B cell (primary cell): Measurements from ENCODE around the gene BAHCC1. TPM values are rescaled to one million over a fixed set of nuclear protein-coding genes. Genes with fewer than 3 reads are reported as not detected.
A peak's percentile ranks its signal among the peaks of the same experiment; 100 is the strongest.

Source experiments
- ATAC-seq: fragments of 200-7000 bp; cut with Tn5 transposase; one replicate; pipeline ENCODE4 v1.10.0; 2021; ENCODE audit warnings: low read depth, mild to moderate bottlenecking, moderate number of reproducible peaks, moderate library complexity
- CTCF ChIA-PET: fragments of 350-600 bp; sonication (Branson Sonifier 250); formaldehyde crosslinking; loops from one replicate; lab custom pipeline; 2021; ENCODE audit warnings: antibody characterized with exemption, inconsistent platforms; lab: Charles Lee
- POLR2A ChIA-PET: fragments of 350-600 bp; sonication (Branson Sonifier 250); formaldehyde crosslinking; loops from one replicate; lab custom pipeline; 2021; ENCODE audit warnings: antibody characterized with exemption; lab: Charles Lee
- DNase-seq: peaks from one replicate; pipeline ENCODE4 v3.0.0; 2013
- H2AFZ ChIP-seq: 2 replicates; pipeline ENCODE4 v1.6.1; 2012; ENCODE audit warnings: mild to moderate bottlenecking, low read depth, low read length; ENCODE audit not compliant: insufficient read depth, poor library complexity, severe bottlenecking
- H3K27ac ChIP-seq, 2 donors: 1 replicate in 1 of 2; 2 replicates in 1 of 2; pipeline ENCODE4 v1.5.1; 2012 to 2013; ENCODE audit warnings: low read length in 2 of 2, mild to moderate bottlenecking in 2 of 2, moderate library complexity in 1 of 2
- H3K27me3 ChIP-seq, 4 experiments: fragments of 200-600 bp in 1 of 4; sonication (generic) in 1 of 4; replicated peaks in 1 of 4; 1 replicate in 2 of 4; 2 replicates in 2 of 4; pipeline versions ENCODE4 v1.6.1 to v1.7.0; 2013 to 2016; ENCODE audit warnings: low read length in 3 of 4, mild to moderate bottlenecking in 2 of 4, mixed read lengths in 1 of 4, moderate library complexity in 1 of 4; ENCODE audit not compliant: insufficient read depth in 4 of 4, control insufficient read depth in 3 of 4; ENCODE audit errors: control extremely low read depth in 1 of 4
- H3K36me3 ChIP-seq, 2 experiments: replicated peaks in 1 of 2; 1 replicate in 1 of 2; 2 replicates in 1 of 2; pipeline versions ENCODE4 v1.6.1 to v1.7.1; 2013; ENCODE audit warnings: low read length in 1 of 2; ENCODE audit not compliant: insufficient read depth in 2 of 2, control insufficient read depth in 1 of 2; ENCODE audit errors: control extremely low read depth in 1 of 2, extremely low read depth in 1 of 2
- H3K4me1 ChIP-seq, 2 donors: fragments of 200-600 bp in 1 of 2; sonication (generic) in 1 of 2; 1 replicate in 1 of 2; 2 replicates in 1 of 2; pipeline versions ENCODE4 v1.5.1 to v1.6.1; 2013 to 2017; ENCODE audit warnings: low read length in 2 of 2; ENCODE audit not compliant: control insufficient read depth in 2 of 2, insufficient read depth in 2 of 2
- H3K4me2 ChIP-seq: replicated peaks from 2 replicates; pipeline ENCODE3; 2012; ENCODE audit warnings: mild to moderate bottlenecking, low read depth, low read length; ENCODE audit not compliant: poor library complexity, severe bottlenecking
- H3K4me3 ChIP-seq, 5 experiments: fragments of 200-600 bp in 1 of 5; sonication (generic) in 1 of 5; 1 replicate in 3 of 5; 2 replicates in 2 of 5; pipeline versions ENCODE4 v1.5.1 to v1.7.0; 2011 to 2016; ENCODE audit warnings: low read length in 4 of 5, mild to moderate bottlenecking in 4 of 5, low read depth in 2 of 5, control low read depth in 1 of 5, moderate library complexity in 1 of 5; ENCODE audit not compliant: insufficient read depth in 1 of 5; ENCODE audit errors: control extremely low read depth in 1 of 5, extremely low read depth in 1 of 5
- H3K79me2 ChIP-seq: fragments of 200-600 bp; sonication (generic); one replicate; pipeline ENCODE4 v1.6.0; 2016; ENCODE audit warnings: low read length; ENCODE audit not compliant: control insufficient read depth, insufficient read depth
- H3K9ac ChIP-seq: fragments of 200-600 bp; sonication (generic); 2 replicates; pipeline ENCODE4 v1.6.1; 2017; ENCODE audit warnings: mild to moderate bottlenecking, low read length, moderate library complexity
- H3K9me3 ChIP-seq, 3 donors: one replicate each; pipeline versions ENCODE4 v1.6.1 to v1.7.1; 2013; ENCODE audit warnings: low read length in 2 of 3; ENCODE audit not compliant: control insufficient read depth in 2 of 3, insufficient read depth in 1 of 3; ENCODE audit errors: control extremely low read depth in 1 of 3
- H4K20me1 ChIP-seq: 2 replicates; pipeline ENCODE4 v1.6.0; 2012; ENCODE audit warnings: mild to moderate bottlenecking, low read length; ENCODE audit not compliant: insufficient read depth, control insufficient read depth, poor library complexity, severe bottlenecking
- H3K27ac Mint-ChIP-seq: one replicate; pipeline ENCODE4 v1.8.0; 2021; ENCODE audit warnings: mixed read lengths
- H3K27me3 Mint-ChIP-seq: one replicate; pipeline ENCODE4 v1.8.0; 2021; ENCODE audit warnings: mixed read lengths
- H3K4me1 Mint-ChIP-seq: one replicate; pipeline ENCODE4 v1.8.0; 2021; ENCODE audit warnings: mixed read lengths
- H3K4me3 Mint-ChIP-seq: one replicate; pipeline ENCODE4 v1.8.0; 2021; ENCODE audit warnings: mixed read lengths
- H3K9me3 Mint-ChIP-seq: one replicate; pipeline ENCODE4 v1.8.0; 2022; ENCODE audit warnings: mixed read lengths; ENCODE audit not compliant: insufficient read depth
- CTCF ChIP-seq: fragments of 200-600 bp; IDR thresholded peaks from one replicate; pipeline ENCODE4 v1.8.0; 2022; ENCODE audit warnings: antibody characterized with exemption, mild to moderate bottlenecking
- EZH2 ChIP-seq: IDR thresholded peaks from 2 replicates; pipeline ENCODE4 v1.6.1; 2012; ENCODE audit warnings: borderline replicate concordance, low read depth, mild to moderate bottlenecking, moderate library complexity, low read length; ENCODE audit not compliant: insufficient read depth, poor library complexity, severe bottlenecking
- WGBS: methylation state at CpG from one replicate; pipeline ENCODE4 v1.1.5; 2013; ENCODE audit warnings: missing lambda C conversion rate; ENCODE audit not compliant: insufficient coverage; 5-methylcytosine and 5-hydroxymethylcytosine counted together
- intact Hi-C: fragments of 100-400 bp; cut with micrococcal nuclease; formaldehyde crosslinking; loops from one replicate; pipeline ENCODE4 v1.10.0; 2022
- polyA plus RNA-seq: library from polyadenylated mRNA; depleted of rRNA; stranded (reverse); fragments of >200 nt; gene quantifications from 2 replicates; pipeline ENCODE4 v1.2.3, GENCODE V29; 2012
- total RNA-seq, 2 donors: library from RNA; stranded (reverse); fragments of 120-200 nt in 1 of 2; gene quantifications; 1 replicate in 1 of 2; 2 replicates in 1 of 2; pipeline versions ENCODE4 v1.2.3 to v1.2.4, GENCODE V29; 2013 to 2022

BAHCC1 gene
- total and polyA plus RNA-seq, 2 donors (not counting 1 experiment from before 2014, with no cell fraction given): 0.12 to 0.48 TPM

GRCh38 chr17:81456091-81456490, 60.8 kb downstream of the BAHCC1 start:
- 52% methylated on average over 15 of the region's 15 CpGs for WGBS
- CTCF ChIA-PET: no interaction called here
- Histone ChIP-seq H3K4me1 (peaks cover 34 to 37% of the 10 kb centered on the region in 2 donors), H2AFZ (no peak overlapping the region), H3K36me3 (no peaks in the 10 kb centered on the region), H4K20me1 (no peaks in the 10 kb centered on the region), H3K9ac (no peak overlapping the region), H3K4me2 (peak overlapping the region; percentile 25), H3K79me2 (no peaks in the 10 kb centered on the region), H3K27ac (no peak overlapping the region), H3K9me3 (peaks cover 0 to 4% (median 0%) of the 10 kb centered on the region in 3 donors), H3K27me3 (peaks cover 0 to 32% (median 13%) of the 10 kb centered on the region in 4 experiments), H3K4me3 (no peak overlapping the region)
- ATAC-seq: no peak
- TF ChIP-seq EZH2 (no peak), CTCF (no peak)
- no peak overlapping the region for H3K4me3 Mint-ChIP-seq
- no peaks in the 10 kb centered on the region for H3K9me3 Mint-ChIP-seq
- H3K4me1 Mint-ChIP-seq: peaks cover 22% of the 10 kb centered on the region
- POLR2A ChIA-PET: no interaction called here
- H3K27ac Mint-ChIP-seq: no peak overlapping the region
- intact Hi-C loops: no loop called here
- DNase-seq: no peak
- peaks cover 4% of the 10 kb centered on the region for H3K27me3 Mint-ChIP-seq

DNA sequence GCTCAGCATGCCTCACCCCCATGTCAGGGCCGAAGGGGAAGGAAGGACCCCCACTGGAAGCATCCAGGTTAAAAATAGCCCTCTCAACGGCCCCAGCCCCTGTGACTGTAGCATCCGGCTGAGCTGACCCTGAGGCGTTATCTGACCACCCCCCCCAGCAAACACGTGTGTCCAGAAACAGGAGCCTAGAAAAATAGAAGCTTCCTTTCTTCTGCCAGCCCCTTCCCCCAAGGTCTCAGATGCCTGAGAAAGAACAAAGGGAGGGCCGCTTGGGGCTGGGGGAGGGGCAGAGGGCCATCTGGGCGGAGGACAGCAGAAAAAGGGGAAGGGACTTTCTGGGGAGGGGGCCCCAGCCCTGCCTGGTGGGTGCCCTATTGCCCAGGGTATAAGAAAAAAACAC, 61.5 kb downstream of the BAHCC1 start:
- no peak overlapping the region for H3K4me3 Mint-ChIP-seq
- CTCF ChIA-PET: no interaction called here
- Histone ChIP-seq H3K27me3 (peaks cover 0 to 32% (median 13%) of the 10 kb centered on the region in 4 experiments), H3K4me3 (no peak overlapping the region), H3K9ac (no peak overlapping the region), H4K20me1 (no peaks in the 10 kb centered on the region), H3K4me1 (peaks cover 34 to 37% of the 10 kb centered on the region in 2 donors), H3K27ac (no peak overlapping the region), H3K4me2 (no peak overlapping the region), H3K36me3 (no peaks in the 10 kb centered on the region), H2AFZ (no peak overlapping the region), H3K79me2 (no peaks in the 10 kb centered on the region), H3K9me3 (peaks cover 0 to 4% (median 0%) of the 10 kb centered on the region in 3 donors)
- DNase-seq (no peak), ATAC-seq (no peak)
- H3K4me1 Mint-ChIP-seq: peaks cover 22% of the 10 kb centered on the region
- H3K27me3 Mint-ChIP-seq: peaks cover 4% of the 10 kb centered on the region
- POLR2A ChIA-PET: no interaction called here
- no peak for TF ChIP-seq EZH2
- TF ChIP-seq CTCF: no peak
- no peak overlapping the region for H3K27ac Mint-ChIP-seq
- WGBS: no CpG with 5 or more reads among the region's 7 CpGs
- no peaks in the 10 kb centered on the region for H3K9me3 Mint-ChIP-seq
- intact Hi-C loops: no loop called here
